Kidney (tissue), 14 donors: Measurements from ENCODE around the gene WNT3. TPM values are rescaled to one million over a fixed set of nuclear protein-coding genes. Genes with fewer than 3 reads are reported as not detected.

Experiments
- DNase-seq, 5 donors: peaks; one replicate each; pipeline ENCODE4 v3.0.0-alpha.2; 2013 to 2020
- FAIRE-seq: peaks from 2 replicates; lab custom pipeline; 2012; peaks lifted over from hg19 to GRCh38; lab: Jason Lieb, UNC
- H3K27ac ChIP-seq, 2 donors: one replicate each; pipeline ENCODE4 v1.7.0; 2013; ENCODE audit warnings: low read depth in 2 of 2, low read length in 2 of 2, inconsistent platforms in 1 of 2
- H3K27me3 ChIP-seq: one replicate; pipeline ENCODE4 v1.7.1; 2013; ENCODE audit warnings: low read length, inconsistent platforms; ENCODE audit not compliant: control insufficient read depth, insufficient read depth
- H3K36me3 ChIP-seq, 3 donors: one replicate each; pipeline versions ENCODE4 v1.7.0 to v1.7.1; 2013; ENCODE audit warnings: low read length in 3 of 3, control low read depth in 1 of 3, inconsistent platforms in 1 of 3; ENCODE audit not compliant: insufficient read depth in 3 of 3, control insufficient read depth in 2 of 3
- H3K4me1 ChIP-seq, 3 donors: one replicate each; pipeline versions ENCODE4 v1.7.0 to v1.7.1; 2013; ENCODE audit warnings: low read length in 3 of 3, inconsistent platforms in 1 of 3, low read depth in 1 of 3; ENCODE audit not compliant: control insufficient read depth in 2 of 3, insufficient read depth in 2 of 3
- H3K4me3 ChIP-seq, 3 donors: one replicate each; pipeline versions ENCODE4 v1.7.0 to v1.8.1; 2013; ENCODE audit warnings: low read length in 3 of 3, control low read depth in 1 of 3, inconsistent platforms in 1 of 3
- H3K9ac ChIP-seq, 3 donors: one replicate each; pipeline versions ENCODE4 v1.7.0 to v1.7.1; 2013; ENCODE audit warnings: low read length in 3 of 3, control low read depth in 1 of 3, inconsistent platforms in 1 of 3
- H3K9me3 ChIP-seq, 3 donors: one replicate each; pipeline versions ENCODE4 v1.7.0 to v1.7.1; 2013; ENCODE audit warnings: low read length in 3 of 3, control low read depth in 1 of 3, inconsistent platforms in 1 of 3; ENCODE audit not compliant: control insufficient read depth in 2 of 3, insufficient read depth in 1 of 3
- CTCF ChIP-seq: IDR thresholded peaks from 3 replicates; pipeline ENCODE4 v1.5.1; 2012; ENCODE audit warnings: mild to moderate bottlenecking, moderate library complexity, borderline replicate concordance; ENCODE audit not compliant: insufficient read depth; ENCODE audit errors: extremely low read depth
- intact Hi-C: fragments of 100-400 bp; cut with DNase I; formaldehyde crosslinking; loops from one replicate; pipeline ENCODE4 v1.11.1; 2022
- polyA plus RNA-seq: library from polyadenylated mRNA; stranded (reverse); fragments of 350-450 nt; fragmentation: Illumina TruSeq; extraction: RNeasy Lipid Tissue Mini Kit (QIAGEN cat#74804); gene quantifications from one replicate; pipeline ENCODE4 v1.2.3, GENCODE V29; 2014; ENCODE audit warnings: low read depth, low replicate concordance; ENCODE audit not compliant: insufficient read depth
- total RNA-seq: library from RNA; stranded (reverse); fragmentation: NEBNext Ultra II Directional; extraction: Animal tissue kit (Norgen Biotek cat#: 25700); gene quantifications from one replicate; pipeline ENCODE4 v1.2.1, GENCODE V29; 2021
- donor health status: control.
- donor health status: control.
- donor health status: control.
- donor health status: control.
- donor health status: control.
- donor health status: DM: yes; HTN: yes; CAD: no.
- donor health status: Normal renal cell carcinoma (clear cell type).

WNT3 gene
- total and polyA plus RNA-seq, 2 donors from 2014 or later: 0.38 to 1.3 TPM

- FAIRE-seq (no peak), DNase-seq (peak in 1 of 5 donors; percentile 39)
- no peak for TF ChIP-seq CTCF
- intact Hi-C loops: no loop called here
- Histone ChIP-seq H3K36me3 (no peaks in the 10 kb centered on the region), H3K27me3 (no peaks in the 10 kb centered on the region), H3K4me3 (no peak overlapping the region), H3K4me1 (peaks cover 0 to 4% (median 0%) of the 10 kb centered on the region in 3 donors), H3K27ac (no peak overlapping the region), H3K9me3 (no peaks in the 10 kb centered on the region), H3K9ac (no peak overlapping the region)
Measured at GRCh38 chr17:46859996-46860395, 41.5 kb upstream of the WNT3 start.

GRCh38 chr17:46857600-46857999, 39.1 kb upstream of the WNT3 start:
- TF ChIP-seq CTCF: no peak
- Histone ChIP-seq H3K9me3 (no peaks in the 10 kb centered on the region), H3K36me3 (no peaks in the 10 kb centered on the region), H3K4me3 (no peak overlapping the region), H3K4me1 (no peaks in the 10 kb centered on the region), H3K27me3 (peaks cover 7% of the 10 kb centered on the region), H3K9ac (no peak overlapping the region), H3K27ac (no peak overlapping the region)
- DNase-seq (no peak), FAIRE-seq (no peak)
- intact Hi-C loops: no loop called here

- H3K27ac ChIP-seq: no peak overlapping the region
- no peak overlapping the region for H3K4me3 ChIP-seq
- FAIRE-seq: no peak
- no peak overlapping the region for H3K9ac ChIP-seq
- H3K9me3 ChIP-seq: no peaks in the 10 kb centered on the region
- H3K36me3 ChIP-seq: no peaks in the 10 kb centered on the region
- TF ChIP-seq CTCF: no peak
- H3K4me1 ChIP-seq: peaks cover 0 to 5% (median 0%) of the 10 kb centered on the region in 3 donors
- peaks cover 9% of the 10 kb centered on the region for H3K27me3 ChIP-seq
- intact Hi-C loops: no loop called here
- DNase-seq: no peak
Measured at GRCh38 chr17:46854948-46855347, 36.5 kb upstream of the WNT3 start.

GRCh38 chr17:46854515-46854914, 36.0 kb upstream of the WNT3 start:
- peaks cover 9% of the 10 kb centered on the region for H3K27me3 ChIP-seq
- no peak for DNase-seq
- H3K4me1 ChIP-seq: peaks cover 0 to 5% (median 0%) of the 10 kb centered on the region in 3 donors
- intact Hi-C loops: no loop called here
- no peak overlapping the region for H3K27ac ChIP-seq
- no peak for FAIRE-seq
- H3K9ac ChIP-seq: no peak overlapping the region
- no peak overlapping the region for H3K4me3 ChIP-seq
- no peaks in the 10 kb centered on the region for H3K9me3 ChIP-seq
- no peak for TF ChIP-seq CTCF
- no peaks in the 10 kb centered on the region for H3K36me3 ChIP-seq
